Neuronal stem cell (in vitro differentiated cells): ENCODE measurements around the gene RANGAP1.

ENCODE experiments used
- DNase-seq: peaks from one replicate; pipeline ENCODE4 v3.0.0-alpha.2; 2013; ENCODE audit warnings: low spot score
- H2AFZ ChIP-seq: one replicate; pipeline ENCODE4 v1.6.1; 2013; ENCODE audit warnings: mild to moderate bottlenecking, low read length, inconsistent platforms
- H2AK5ac ChIP-seq: 2 replicates; pipeline ENCODE4 v1.6.1; 2013; ENCODE audit warnings: low read depth, mild to moderate bottlenecking, inconsistent platforms, low read length, moderate library complexity, mixed read lengths
- H2BK120ac ChIP-seq: 2 replicates; pipeline ENCODE4 v1.6.1; 2013; ENCODE audit warnings: low read depth, mild to moderate bottlenecking, inconsistent platforms, low read length, moderate library complexity, mixed read lengths
- H2BK12ac ChIP-seq: one replicate; pipeline ENCODE4 v1.6.1; 2013; ENCODE audit warnings: low read length, inconsistent platforms
- H2BK15ac ChIP-seq: 2 replicates; pipeline ENCODE4 v1.6.1; 2013; ENCODE audit warnings: mild to moderate bottlenecking, low read length, inconsistent platforms, mixed read lengths
- H2BK5ac ChIP-seq: one replicate; pipeline ENCODE4 v1.6.1; 2013; ENCODE audit warnings: inconsistent platforms, mild to moderate bottlenecking, low read length, moderate library complexity
- H3K14ac ChIP-seq: one replicate; pipeline ENCODE4 v1.6.1; 2013; ENCODE audit warnings: low read length, inconsistent platforms
- H3K18ac ChIP-seq: 2 replicates; pipeline ENCODE4 v1.6.1; 2013; ENCODE audit warnings: low read length, inconsistent platforms
- H3K23ac ChIP-seq: 2 replicates; pipeline ENCODE4 v1.6.1; 2013; ENCODE audit warnings: low read depth, mild to moderate bottlenecking, mixed read lengths, low read length, inconsistent platforms; ENCODE audit not compliant: poor library complexity
- H3K27ac ChIP-seq: replicated peaks from 3 replicates; pipeline ENCODE4 v1.5.1; 2013; ENCODE audit warnings: low read length, inconsistent platforms
- H3K27me3 ChIP-seq, 3 experiments: 2 replicates each; pipeline ENCODE4 v1.6.1; 2013; ENCODE audit warnings: low read length in 3 of 3, mild to moderate bottlenecking in 2 of 3, inconsistent platforms in 1 of 3, low read depth in 1 of 3, mixed read lengths in 1 of 3, moderate library complexity in 1 of 3; ENCODE audit not compliant: control insufficient read depth in 3 of 3, insufficient read depth in 3 of 3
- H3K36me3 ChIP-seq, 2 donors: replicated peaks in 1 of 2; 2 replicates each; pipeline ENCODE4 v1.6.1; 2013; ENCODE audit warnings: low read length in 2 of 2; ENCODE audit not compliant: control insufficient read depth in 2 of 2, insufficient read depth in 2 of 2
- H3K4ac ChIP-seq: 2 replicates; pipeline ENCODE4 v1.6.1; 2013; ENCODE audit warnings: inconsistent platforms, mild to moderate bottlenecking, low read length, moderate library complexity
- H3K4me1 ChIP-seq, 2 donors: 1 replicate in 1 of 2; 2 replicates in 1 of 2; pipeline ENCODE4 v1.6.1; 2013; ENCODE audit warnings: low read length in 2 of 2, low read depth in 1 of 2; ENCODE audit not compliant: control insufficient read depth in 2 of 2, insufficient read depth in 1 of 2
- H3K4me2 ChIP-seq: one replicate; pipeline ENCODE4 v1.6.1; 2013; ENCODE audit warnings: mild to moderate bottlenecking, low read length, inconsistent platforms; ENCODE audit not compliant: insufficient read depth, poor library complexity, severe bottlenecking
- H3K4me3 ChIP-seq, 2 donors: 2 replicates each; pipeline ENCODE4 v1.5.1; 2013; ENCODE audit warnings: low read length in 2 of 2, mild to moderate bottlenecking in 2 of 2, inconsistent platforms in 1 of 2, moderate library complexity in 1 of 2
- H3K79me1 ChIP-seq: one replicate; pipeline ENCODE4 v1.6.1; 2013; ENCODE audit warnings: low read depth, mild to moderate bottlenecking, inconsistent platforms, low read length, moderate library complexity
- H3K9ac ChIP-seq: one replicate; pipeline ENCODE4 v1.6.1; 2013; ENCODE audit warnings: mild to moderate bottlenecking, low read depth, low read length, inconsistent platforms; ENCODE audit not compliant: poor library complexity
- H3K9me3 ChIP-seq, 2 donors: replicated peaks in 1 of 2; 2 replicates each; pipeline versions ENCODE3 to v1.6.1; 2013; ENCODE audit warnings: low read length in 2 of 2, mild to moderate bottlenecking in 2 of 2, inconsistent platforms in 1 of 2, low read depth in 1 of 2, mixed read lengths in 1 of 2, moderate library complexity in 1 of 2; ENCODE audit not compliant: control insufficient read depth in 2 of 2, insufficient read depth in 1 of 2
- H4K8ac ChIP-seq: one replicate; pipeline ENCODE4 v1.6.1; 2013; ENCODE audit warnings: low read depth, mild to moderate bottlenecking, inconsistent platforms, low read length, moderate library complexity
- H4K91ac ChIP-seq: one replicate; pipeline ENCODE4 v1.6.1; 2013; ENCODE audit warnings: low read length, low read depth, mild to moderate bottlenecking, inconsistent platforms; ENCODE audit not compliant: poor library complexity
- WGBS, 2 donors: extraction: QIAGEN DNeasy Blood & Tissue Kit; methylation state at CpG; one replicate each; pipeline ENCODE4 v1.1.7; 2013; ENCODE audit warnings: missing lambda C conversion rate in 2 of 2, mixed read lengths in 1 of 2; ENCODE audit not compliant: insufficient read length in 2 of 2, insufficient replicate concordance in 1 of 2; ENCODE audit errors: extremely low coverage in 2 of 2; 5-methylcytosine and 5-hydroxymethylcytosine counted together

RANGAP1 gene

GRCh38 chr22:41267958-41268357, 18.0 kb downstream of the RANGAP1 start:
- Histone ChIP-seq H3K27me3 (no peaks in the 10 kb centered on the region), H2BK15ac (no peak overlapping the region), H3K4me1 (no peaks in the 10 kb centered on the region), H2BK12ac (no peak overlapping the region), H3K23ac (no peak overlapping the region), H3K4me2 (no peak overlapping the region), H3K14ac (no peak overlapping the region), H3K18ac (no peak overlapping the region), H3K79me1 (peaks cover 8% of the 10 kb centered on the region), H2AFZ (no peak overlapping the region), H4K8ac (no peak overlapping the region), H2BK5ac (no peak overlapping the region), H3K4ac (no peak overlapping the region), H3K36me3 (peaks cover 63 to 88% of the 10 kb centered on the region in 2 donors), H2BK120ac (no peak overlapping the region), H4K91ac (no peak overlapping the region), H3K4me3 (no peak overlapping the region), H2AK5ac (no peak overlapping the region), H3K9ac (no peak overlapping the region), H3K9me3 (no peaks in the 10 kb centered on the region), H3K27ac (no peak overlapping the region)
- no CpG with 5 or more reads among the region's 16 CpGs for whole genome bisulfite sequencing, 2 donors
- no peak for DNase-seq

GRCh38 chr22:41264408-41264941, 21.5 kb downstream of the RANGAP1 start:
- Histone ChIP-seq H3K4me1 (no peaks in the 10 kb centered on the region), H3K4ac (no peak overlapping the region), H2BK15ac (no peak overlapping the region), H3K23ac (no peak overlapping the region), H3K9me3 (no peaks in the 10 kb centered on the region), H3K14ac (no peak overlapping the region), H2BK12ac (no peak overlapping the region), H3K4me3 (no peak overlapping the region), H2BK120ac (no peak overlapping the region), H4K8ac (no peak overlapping the region), H3K27me3 (no peaks in the 10 kb centered on the region), H3K18ac (no peak overlapping the region), H3K36me3 (peaks cover 71 to 95% of the 10 kb centered on the region in 2 donors), H2BK5ac (no peak overlapping the region), H3K79me1 (peaks cover 11% of the 10 kb centered on the region), H4K91ac (no peak overlapping the region), H3K4me2 (no peak overlapping the region), H3K9ac (no peak overlapping the region), H3K27ac (no peak overlapping the region), H2AFZ (no peak overlapping the region), H2AK5ac (no peak overlapping the region)
- no CpG with 5 or more reads among the region's 15 CpGs for WGBS, 2 donors
- no peak for DNase-seq

- no peaks in the 10 kb centered on the region for H3K4me1 ChIP-seq
Observed at GRCh38 chr22:41263704-41264103, 22.3 kb downstream of the RANGAP1 start.

GRCh38 chr22:41262250-41262765, 23.7 kb downstream of the RANGAP1 start:
- no peak overlapping the region for H4K91ac ChIP-seq
- H3K4me3 ChIP-seq = peak overlapping the region in 1 of 2 donors; percentile 12
- no peak overlapping the region for H2BK120ac ChIP-seq
- no peak overlapping the region for H3K23ac ChIP-seq
- H4K8ac ChIP-seq = no peak overlapping the region
- H3K18ac ChIP-seq = no peak overlapping the region
- no peak overlapping the region for H3K27ac ChIP-seq
- no CpG with 5 or more reads among the region's 15 CpGs for WGBS, 2 donors
- no peak overlapping the region for H2BK12ac ChIP-seq
- H3K4me1 ChIP-seq = peaks cover 0 to 2% of the 10 kb centered on the region in 2 donors
- no peak overlapping the region for H2BK15ac ChIP-seq
- peaks cover 71 to 94% of the 10 kb centered on the region in 2 donors for H3K36me3 ChIP-seq
- no peak overlapping the region for H3K4me2 ChIP-seq
- H2BK5ac ChIP-seq = no peak overlapping the region
- DNase-seq = no peak
- H3K27me3 ChIP-seq = no peaks in the 10 kb centered on the region
- H3K14ac ChIP-seq = no peak overlapping the region
- no peak overlapping the region for H3K4ac ChIP-seq
- no peak overlapping the region for H2AK5ac ChIP-seq
- peaks cover 0 to 3% of the 10 kb centered on the region in 2 donors for H3K9me3 ChIP-seq
- peak overlapping the region; percentile 25 for H3K9ac ChIP-seq
- H2AFZ ChIP-seq = no peak overlapping the region
- H3K79me1 ChIP-seq = peaks cover 12% of the 10 kb centered on the region

More at GRCh38 chr22:41263704-41264103, 22.3 kb downstream of the RANGAP1 start:
- Histone ChIP-seq H4K91ac (no peak overlapping the region), H2AK5ac (no peak overlapping the region), H3K4me3 (no peak overlapping the region), H3K4me2 (no peak overlapping the region), H3K27me3 (no peaks in the 10 kb centered on the region), H3K4ac (no peak overlapping the region), H3K9ac (no peak overlapping the region), H3K36me3 (peaks cover 73 to 95% of the 10 kb centered on the region in 2 donors), H2BK5ac (no peak overlapping the region), H2BK12ac (no peak overlapping the region), H3K18ac (no peak overlapping the region), H3K23ac (no peak overlapping the region), H3K27ac (no peak overlapping the region), H3K14ac (no peak overlapping the region), H2BK120ac (no peak overlapping the region), H2BK15ac (no peak overlapping the region), H2AFZ (no peak overlapping the region), H4K8ac (no peak overlapping the region), H3K79me1 (peaks cover 11% of the 10 kb centered on the region), H3K9me3 (peaks cover 0 to 3% of the 10 kb centered on the region in 2 donors)
- DNase-seq = no peak
- no CpG with 5 or more reads among the region's 2 CpGs for WGBS, 2 donors
